Retinal pigment epithelial cell (primary cell): Measurements from ENCODE around the gene PACS1.

Experiments used
- DNase-seq: peaks from one replicate; pipeline ENCODE4 v3.0.0-alpha.2; 2010; ENCODE audit warnings: low read depth
- H3K4me3 ChIP-seq: 2 replicates; pipeline ENCODE4 v1.5.1; 2011; ENCODE audit warnings: mild to moderate bottlenecking, low read length, control low read depth, moderate library complexity
- CTCF ChIP-seq: conservative IDR thresholded peaks from 2 replicates; pipeline ENCODE4 v1.5.1; 2011; ENCODE audit warnings: low read depth, low read length, control low read depth, inconsistent platforms

Gene PACS1

GRCh38 chr11:66267379-66268243 is 197.5 kb downstream of the PACS1 start:
- peak; percentile 48 for DNase-seq
- no peak for TF ChIP-seq CTCF
- peak overlapping the region; percentile 69 for H3K4me3 ChIP-seq

- H3K4me3 ChIP-seq, result peak within 1 kb of the TSS; percentile 98
- TF ChIP-seq CTCF, result no peak
- DNase-seq, result peak; percentile 94
These were observed 198.3 kb downstream of the PACS1 start, which contains the start of gene RAB1B for GRCh38 chr11:66268244-66268951. RAB1B (plus strand) TSS chr11:66268639; CDS start chr11:66268680, 41 bp downstream.

- no peak for DNase-seq
- peak; percentile 37 for TF ChIP-seq CTCF
- H3K4me3 ChIP-seq, result peak overlapping the region; percentile 98
These were observed 199.2 kb downstream of the PACS1 start for GRCh38 chr11:66268952-66269905.

GRCh38 chr11:66271816-66272215 is 201.7 kb downstream of the PACS1 start:
- no peak for TF ChIP-seq CTCF
- DNase-seq, result no peak

GRCh38 chr11:66272596-66272995 is 202.5 kb downstream of the PACS1 start:
- no peak overlapping the region for H3K4me3 ChIP-seq
- DNase-seq, result no peak
- no peak for TF ChIP-seq CTCF

More at GRCh38 chr11:66271816-66272215, 201.7 kb downstream of the PACS1 start:
- H3K4me3 ChIP-seq, result no peak overlapping the region

- TF ChIP-seq CTCF, result no peak
- no peak overlapping the region for H3K4me3 ChIP-seq
- DNase-seq, result no peak
These were observed 204.1 kb downstream of the PACS1 start for GRCh38 chr11:66274219-66274618.
